Gastroesophageal sphincter (tissue), 3 donors: ENCODE data around the gene NDFIP2.

Experiments used
- CTCF ChIP-seq, 4 experiments: fragments of 200-600 bp in 2 of 4; fragments of 450-650 bp in 2 of 4; sonication (generic) in 1 of 4; IDR thresholded peaks; one replicate each; pipeline ENCODE4 v1.5.1; 2017 to 2019; ENCODE audit warnings: antibody characterized with exemption in 4 of 4, mild to moderate bottlenecking in 2 of 4, moderate library complexity in 2 of 4
- EP300 ChIP-seq: sonication (generic); formaldehyde crosslinking; IDR thresholded peaks from one replicate; pipeline ENCODE4 v1.6.1; 2017; ENCODE audit warnings: antibody characterized with exemption, mild to moderate bottlenecking
- POLR2A ChIP-seq, 2 donors: fragments of 450-650 bp; IDR thresholded peaks; one replicate each; pipeline ENCODE4 v1.6.1; 2017; ENCODE audit warnings: antibody characterized with exemption in 2 of 2, mild to moderate bottlenecking in 2 of 2, moderate library complexity in 1 of 2
- POLR2AphosphoS5 ChIP-seq: sonication (generic); formaldehyde crosslinking; IDR thresholded peaks from one replicate; pipeline ENCODE4 v1.6.1; 2017; ENCODE audit warnings: antibody characterized with exemption

- no peak for TF ChIP-seq CTCF (IDR thresholded peaks at IDR 0.05)
- no peak for TF ChIP-seq POLR2A (IDR thresholded peaks at IDR 0.05)
- TF ChIP-seq POLR2AphosphoS5 = no peak
- no peak for TF ChIP-seq EP300
Measured at GRCh38 chr13:79439275-79439674, 41.7 kb upstream of the NDFIP2 start.
